Measurements from ENCODE around the gene C16orf74.

DNA sequence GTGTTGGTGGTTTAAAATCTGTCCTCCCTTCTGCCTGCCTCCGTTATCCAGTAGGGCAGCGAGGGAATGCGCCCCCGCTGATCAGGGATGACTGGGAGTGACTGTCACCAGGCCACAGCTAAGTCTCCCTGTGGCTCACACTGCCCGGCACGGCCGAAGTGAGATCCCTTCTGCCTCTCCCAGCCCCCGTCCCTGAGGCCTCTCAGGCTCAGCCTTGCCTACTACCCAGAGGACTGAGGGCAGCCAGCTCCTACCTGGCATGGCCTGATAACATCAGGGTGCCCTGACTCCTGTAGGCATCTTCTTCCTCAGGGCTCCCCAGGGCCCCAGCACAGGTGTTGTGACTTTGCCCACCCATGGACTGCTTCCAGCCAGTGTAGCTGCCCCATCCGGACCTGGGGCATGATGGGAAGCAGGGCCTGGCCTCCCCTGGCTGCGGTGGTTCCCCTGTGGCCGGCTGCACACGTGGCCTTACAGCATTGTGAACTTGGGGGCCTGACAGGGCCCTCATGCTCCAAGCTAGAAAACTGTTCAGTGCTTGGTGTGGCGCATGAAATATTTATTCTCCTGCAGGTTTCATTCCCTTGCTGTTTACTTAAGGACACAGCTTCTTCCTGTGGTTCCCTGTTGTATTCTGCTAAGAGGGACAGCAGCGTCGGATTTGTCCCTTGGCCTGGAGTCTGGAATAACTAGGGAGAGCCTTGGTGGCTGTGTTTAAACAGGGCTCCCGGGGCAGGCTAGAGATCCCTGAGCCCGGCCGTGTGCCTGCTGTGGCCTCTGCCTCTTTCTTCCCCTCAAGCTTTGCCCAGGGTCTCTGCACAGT lies 92.2 kb downstream of the C16orf74 start:
- TF ChIP-seq, protein P1, sequence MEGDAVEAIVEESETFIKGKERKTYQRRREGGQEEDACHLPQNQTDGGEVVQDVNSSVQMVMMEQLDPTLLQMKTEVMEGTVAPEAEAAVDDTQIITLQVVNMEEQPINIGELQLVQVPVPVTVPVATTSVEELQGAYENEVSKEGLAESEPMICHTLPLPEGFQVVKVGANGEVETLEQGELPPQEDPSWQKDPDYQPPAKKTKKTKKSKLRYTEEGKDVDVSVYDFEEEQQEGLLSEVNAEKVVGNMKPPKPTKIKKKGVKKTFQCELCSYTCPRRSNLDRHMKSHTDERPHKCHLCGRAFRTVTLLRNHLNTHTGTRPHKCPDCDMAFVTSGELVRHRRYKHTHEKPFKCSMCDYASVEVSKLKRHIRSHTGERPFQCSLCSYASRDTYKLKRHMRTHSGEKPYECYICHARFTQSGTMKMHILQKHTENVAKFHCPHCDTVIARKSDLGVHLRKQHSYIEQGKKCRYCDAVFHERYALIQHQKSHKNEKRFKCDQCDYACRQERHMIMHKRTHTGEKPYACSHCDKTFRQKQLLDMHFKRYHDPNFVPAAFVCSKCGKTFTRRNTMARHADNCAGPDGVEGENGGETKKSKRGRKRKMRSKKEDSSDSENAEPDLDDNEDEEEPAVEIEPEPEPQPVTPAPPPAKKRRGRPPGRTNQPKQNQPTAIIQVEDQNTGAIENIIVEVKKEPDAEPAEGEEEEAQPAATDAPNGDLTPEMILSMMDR (IDR thresholded peaks at IDR 0.05; ENCODE audit: low read depth, low read length): no peak
- no peak for TF ChIP-seq POLR2A (IDR thresholded peaks at IDR 0.05; ENCODE audit: extremely low read depth, insufficient read length)

Measured in NB4 (cell line).